ENCODE results near the gene THRB.

THRB gene

DNA sequence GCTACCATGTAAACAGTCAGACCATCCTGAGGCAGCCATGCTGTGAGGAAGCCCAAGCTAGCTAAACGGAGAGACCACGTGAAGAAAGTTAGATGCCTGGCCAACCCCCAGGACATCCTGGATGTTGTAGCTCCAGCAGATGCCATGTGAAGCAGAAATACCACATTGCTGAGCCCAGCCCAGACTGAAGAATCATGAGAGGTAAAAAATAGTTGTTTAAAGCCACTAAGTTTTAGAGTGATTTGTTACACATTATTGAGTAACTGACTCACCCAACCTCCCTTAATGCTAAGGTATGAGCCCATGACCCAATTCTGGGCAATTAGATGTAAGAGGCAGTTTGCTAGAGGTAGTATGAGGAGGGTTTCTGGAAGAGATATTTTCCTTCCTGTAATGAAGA is 200.5 kb downstream of the THRB start:
- Histone ChIP-seq H3K4me1 (no peaks in the 10 kb centered on the region), H3K36me3 (no peaks in the 10 kb centered on the region), H4K20me1 (no peaks in the 10 kb centered on the region), H3K27me3 (no peaks in the 10 kb centered on the region), H3K27ac (no peak overlapping the region), H3K4me2 (no peak overlapping the region), H3K9ac (no peak overlapping the region), H3K4me3 (no peak overlapping the region), H3K9me3 (0 out of 2 replicates have a peak, but pooled peaks cover 5% of the 10 kb centered on the region)
- no peak for TF ChIP-seq Cebpa-rat (IDR thresholded peaks at IDR 0.05)

DNA sequence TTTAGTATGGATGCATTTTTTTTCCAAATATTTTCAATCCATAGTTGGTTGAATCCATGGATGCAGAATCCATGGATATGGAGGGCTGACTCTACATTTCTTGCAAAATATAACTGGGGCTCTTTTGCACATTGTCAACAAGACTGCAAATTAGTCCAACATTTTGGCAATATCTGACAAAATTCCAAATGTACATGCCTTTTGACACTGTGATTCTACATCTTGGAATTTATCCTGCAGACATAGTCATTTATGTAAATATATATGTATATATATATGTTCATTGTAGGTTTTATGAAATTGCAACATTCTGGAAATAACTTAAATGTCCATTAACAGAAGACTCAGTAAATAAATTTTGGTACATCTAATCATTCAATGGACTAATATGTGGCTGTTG is 203.0 kb downstream of the THRB start:
- no peak overlapping the region for H3K9ac ChIP-seq
- no peaks in the 10 kb centered on the region for H3K4me1 ChIP-seq
- H3K9me3 ChIP-seq = 0 out of 2 replicates have a peak, but pooled peaks cover 5% of the 10 kb centered on the region
- no peaks in the 10 kb centered on the region for H3K27me3 ChIP-seq
- no peaks in the 10 kb centered on the region for H4K20me1 ChIP-seq
- no peak overlapping the region for H3K4me3 ChIP-seq
- no peak overlapping the region for H3K27ac ChIP-seq
- H3K36me3 ChIP-seq = no peaks in the 10 kb centered on the region
- no peak overlapping the region for H3K4me2 ChIP-seq
- no peak for TF ChIP-seq Cebpa-rat (IDR thresholded peaks at IDR 0.05)

DNA sequence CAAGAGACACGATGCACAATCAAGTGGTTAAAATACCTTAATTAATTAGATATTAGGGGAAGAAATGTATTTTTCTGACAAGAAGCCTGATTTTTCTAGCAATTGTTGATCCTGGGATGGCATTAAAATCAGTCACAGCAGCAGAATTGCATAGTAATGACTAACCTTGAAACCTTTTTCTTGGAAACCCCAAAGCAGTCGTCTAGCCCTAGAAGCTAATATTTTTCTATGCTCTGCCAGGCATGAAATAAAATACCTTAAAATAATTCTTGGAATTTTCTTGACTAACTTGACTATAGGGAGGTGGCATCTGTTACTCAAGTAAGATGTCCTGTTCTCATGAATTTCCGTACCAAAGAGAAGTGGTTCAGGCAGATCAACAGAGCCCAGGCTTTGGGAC is 204.1 kb downstream of the THRB start:
- no peak overlapping the region for H3K27ac ChIP-seq
- H3K9ac ChIP-seq = no peak overlapping the region
- no peaks in the 10 kb centered on the region for H3K36me3 ChIP-seq
- no peaks in the 10 kb centered on the region for H3K4me1 ChIP-seq
- H4K20me1 ChIP-seq = no peaks in the 10 kb centered on the region
- no peak for TF ChIP-seq Cebpa-rat (IDR thresholded peaks at IDR 0.05)
- H3K4me3 ChIP-seq = no peak overlapping the region
- 0 out of 2 replicates have a peak, but pooled peaks cover 5% of the 10 kb centered on the region for H3K9me3 ChIP-seq
- no peak overlapping the region for H3K4me2 ChIP-seq
- H3K27me3 ChIP-seq = no peaks in the 10 kb centered on the region

DNA sequence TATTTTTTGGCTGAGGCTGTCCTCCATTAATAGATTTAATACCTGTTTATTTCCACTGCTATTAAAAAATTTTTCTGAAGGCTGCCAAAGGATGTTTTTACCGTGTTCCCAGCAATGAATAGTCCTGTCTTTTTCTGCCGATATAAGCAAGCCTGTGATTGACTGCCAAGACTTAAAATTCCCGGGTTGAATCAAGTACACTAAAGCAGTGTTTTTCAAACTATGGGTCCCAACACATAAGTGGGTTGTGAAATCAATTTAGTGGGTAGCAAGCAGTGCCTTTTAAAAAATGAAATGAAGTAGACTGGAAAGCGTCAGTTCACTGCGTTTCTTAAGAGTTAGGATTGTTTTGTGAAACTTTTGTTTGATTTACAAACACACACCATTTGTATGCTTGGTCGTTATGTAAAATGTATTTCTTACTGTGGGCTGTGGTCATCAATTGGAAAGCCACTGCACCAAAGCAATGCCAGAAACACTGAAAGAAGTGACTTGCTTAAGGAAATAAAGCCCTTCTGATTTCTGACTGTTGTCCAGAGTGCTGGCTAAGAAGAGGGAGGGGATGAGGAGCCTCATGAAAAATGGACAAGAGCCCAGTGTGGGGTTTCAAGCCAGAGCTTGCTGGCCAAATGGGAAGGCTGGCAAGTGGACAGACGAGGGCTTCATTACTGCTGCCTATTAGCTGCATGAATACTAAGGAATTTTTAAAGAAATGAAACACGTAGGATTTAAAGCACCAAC is 206.0 kb downstream of the THRB start:
- Histone ChIP-seq H3K4me2 (no peak overlapping the region), H3K9me3 (no peaks in the 10 kb centered on the region), H3K4me1 (no peaks in the 10 kb centered on the region), H3K4me3 (no peak overlapping the region), H3K36me3 (no peaks in the 10 kb centered on the region), H3K27ac (no peak overlapping the region), H3K27me3 (no peaks in the 10 kb centered on the region), H3K9ac (no peak overlapping the region), H4K20me1 (no peaks in the 10 kb centered on the region)
- no peak for TF ChIP-seq Cebpa-rat (IDR thresholded peaks at IDR 0.05)

DNA sequence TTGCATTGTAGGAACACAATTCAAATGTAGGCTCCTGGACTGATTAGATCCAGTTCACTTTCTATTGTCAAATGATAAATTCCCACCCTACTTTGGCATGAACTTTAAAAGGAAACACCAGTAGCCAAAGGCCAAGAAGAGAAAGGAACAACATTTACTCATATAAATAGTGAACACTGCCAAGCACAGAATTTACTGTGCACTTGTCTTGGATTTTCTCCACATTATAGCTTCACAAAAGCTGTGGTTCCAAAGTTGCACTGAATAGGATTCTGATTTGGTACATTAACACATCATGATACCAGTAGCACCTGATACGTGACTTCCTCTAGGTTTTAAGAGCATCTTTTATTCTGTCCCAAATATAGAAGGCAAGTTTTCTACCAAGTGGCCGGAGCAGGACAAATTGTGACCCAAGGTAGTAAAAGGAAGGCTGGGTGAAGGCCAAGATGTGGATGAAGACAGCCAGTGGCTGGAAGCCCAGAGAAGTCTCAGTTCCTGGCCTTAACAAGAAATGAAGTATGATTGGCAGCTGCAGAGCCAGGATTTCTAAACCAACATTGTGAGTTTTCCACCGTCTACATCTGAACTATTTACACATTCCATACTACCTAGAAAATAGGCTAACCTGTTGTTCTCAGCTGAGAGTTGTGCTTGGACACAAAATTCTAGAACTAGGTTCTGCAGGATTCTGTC is 206.7 kb downstream of the THRB start:
- no peak overlapping the region for H3K4me3 ChIP-seq
- no peaks in the 10 kb centered on the region for H3K36me3 ChIP-seq
- no peak overlapping the region for H3K4me2 ChIP-seq
- no peak overlapping the region for H3K9ac ChIP-seq
- no peaks in the 10 kb centered on the region for H3K4me1 ChIP-seq
- no peak for TF ChIP-seq Cebpa-rat (IDR thresholded peaks at IDR 0.05)
- no peaks in the 10 kb centered on the region for H3K9me3 ChIP-seq
- H3K27me3 ChIP-seq = no peaks in the 10 kb centered on the region
- H4K20me1 ChIP-seq = no peaks in the 10 kb centered on the region
- H3K27ac ChIP-seq = no peak overlapping the region

DNA sequence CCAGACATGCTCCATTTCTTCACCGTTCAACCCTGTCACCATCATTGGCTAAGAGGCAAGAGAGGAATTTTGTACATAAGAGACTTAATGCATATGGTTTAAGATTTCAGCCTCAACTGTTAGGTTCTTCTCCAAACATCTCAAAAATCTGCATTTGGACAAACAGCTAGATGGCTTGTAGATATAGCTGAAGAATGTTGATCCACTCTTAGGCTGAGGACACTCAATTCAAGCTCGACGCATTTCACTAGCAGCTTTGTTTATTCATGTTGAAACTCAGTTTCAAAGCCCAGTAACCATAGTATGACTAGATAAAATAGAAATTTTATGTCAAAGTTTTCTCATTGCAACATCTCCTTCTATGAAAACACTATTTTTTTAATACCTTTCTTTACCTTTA is 208.2 kb downstream of the THRB start:
- H3K36me3 ChIP-seq = no peaks in the 10 kb centered on the region
- no peaks in the 10 kb centered on the region for H3K27me3 ChIP-seq
- no peaks in the 10 kb centered on the region for H3K4me1 ChIP-seq
- no peak overlapping the region for H3K4me3 ChIP-seq
- no peak overlapping the region for H3K27ac ChIP-seq
- H3K9me3 ChIP-seq = no peaks in the 10 kb centered on the region
- H3K4me2 ChIP-seq = no peak overlapping the region
- no peak overlapping the region for H3K9ac ChIP-seq
- no peaks in the 10 kb centered on the region for H4K20me1 ChIP-seq
- TF ChIP-seq Cebpa-rat (IDR thresholded peaks at IDR 0.05) = no peak

DNA sequence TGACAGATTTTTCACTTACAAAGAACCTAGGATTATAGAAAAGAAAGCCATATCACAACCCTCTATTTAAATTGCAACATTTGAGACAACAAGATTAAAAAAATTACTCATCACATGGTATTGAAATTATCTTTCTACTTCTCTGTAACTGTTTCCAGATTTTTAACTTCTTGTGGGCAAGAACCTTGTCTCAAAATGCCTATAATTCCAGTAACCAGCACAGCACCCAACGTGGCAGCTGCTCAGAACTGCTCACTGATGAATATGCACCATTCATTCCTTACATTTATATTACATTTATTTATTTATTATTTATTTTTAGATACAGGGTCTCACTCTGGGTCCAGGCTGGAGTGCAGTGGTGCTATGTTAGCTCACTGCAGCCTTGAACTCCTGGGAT is 216.1 kb downstream of the THRB start:
- H3K4me2 ChIP-seq = no peak overlapping the region
- no peak overlapping the region for H3K27ac ChIP-seq
- no peak for TF ChIP-seq Cebpa-rat (IDR thresholded peaks at IDR 0.05)

DNA sequence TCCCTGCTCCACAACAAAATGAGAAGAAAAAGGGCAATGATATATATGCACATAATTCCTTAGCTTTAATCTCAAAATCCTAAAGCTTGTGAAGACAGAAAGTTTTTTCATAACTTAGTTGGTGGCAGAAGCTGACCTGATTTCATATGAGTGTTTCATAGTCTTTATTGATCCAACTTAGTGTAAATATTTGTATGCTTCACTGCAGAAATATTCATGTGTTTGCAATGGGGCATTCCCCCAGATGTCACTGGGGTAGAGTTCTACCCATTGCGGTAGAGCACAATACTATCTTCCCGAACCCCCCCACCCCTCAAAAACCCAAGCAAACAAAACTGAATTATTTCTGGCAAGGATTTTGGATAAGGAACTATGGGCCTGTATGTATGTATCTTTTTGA is 221.2 kb downstream of the THRB start:
- Histone ChIP-seq H3K9ac (no peak overlapping the region), H3K9me3 (no peaks in the 10 kb centered on the region), H3K36me3 (no peaks in the 10 kb centered on the region), H3K27ac (no peak overlapping the region), H3K4me2 (no peak overlapping the region), H4K20me1 (no peaks in the 10 kb centered on the region), H3K27me3 (no peaks in the 10 kb centered on the region), H3K4me1 (no peaks in the 10 kb centered on the region), H3K4me3 (no peak overlapping the region)
- no peak for TF ChIP-seq Cebpa-rat (IDR thresholded peaks at IDR 0.05)

More for the DNA sequence above, 216.1 kb downstream of the THRB start:
- Histone ChIP-seq H4K20me1 (no peaks in the 10 kb centered on the region), H3K9ac (no peak overlapping the region), H3K4me3 (no peak overlapping the region), H3K36me3 (no peaks in the 10 kb centered on the region), H3K9me3 (no peaks in the 10 kb centered on the region), H3K4me1 (no peaks in the 10 kb centered on the region), H3K27me3 (no peaks in the 10 kb centered on the region)

DNA sequence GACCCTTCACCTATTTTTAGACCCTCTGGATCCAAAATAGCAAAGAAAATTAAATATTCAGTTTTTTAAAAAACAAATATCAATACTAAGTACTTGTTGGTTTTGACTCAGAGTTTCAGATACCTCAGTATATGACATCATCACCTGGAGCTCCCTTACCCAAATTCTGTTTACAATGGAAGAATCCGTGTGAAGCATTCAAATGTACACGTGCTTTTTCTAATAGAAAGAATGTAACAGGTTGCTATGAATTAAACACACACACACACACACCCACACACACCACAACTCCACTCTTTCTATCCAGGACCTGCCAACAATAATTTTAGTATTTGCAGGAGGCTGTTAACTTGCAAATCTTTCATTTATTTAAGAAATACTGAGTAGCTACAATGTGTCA is 221.8 kb downstream of the THRB start:
- Histone ChIP-seq H4K20me1 (no peaks in the 10 kb centered on the region), H3K9me3 (no peaks in the 10 kb centered on the region), H3K9ac (no peak overlapping the region), H3K27ac (no peak overlapping the region), H3K4me1 (no peaks in the 10 kb centered on the region), H3K4me3 (no peak overlapping the region), H3K27me3 (no peaks in the 10 kb centered on the region), H3K36me3 (no peaks in the 10 kb centered on the region), H3K4me2 (no peak overlapping the region)
- no peak for TF ChIP-seq Cebpa-rat (IDR thresholded peaks at IDR 0.05)

DNA sequence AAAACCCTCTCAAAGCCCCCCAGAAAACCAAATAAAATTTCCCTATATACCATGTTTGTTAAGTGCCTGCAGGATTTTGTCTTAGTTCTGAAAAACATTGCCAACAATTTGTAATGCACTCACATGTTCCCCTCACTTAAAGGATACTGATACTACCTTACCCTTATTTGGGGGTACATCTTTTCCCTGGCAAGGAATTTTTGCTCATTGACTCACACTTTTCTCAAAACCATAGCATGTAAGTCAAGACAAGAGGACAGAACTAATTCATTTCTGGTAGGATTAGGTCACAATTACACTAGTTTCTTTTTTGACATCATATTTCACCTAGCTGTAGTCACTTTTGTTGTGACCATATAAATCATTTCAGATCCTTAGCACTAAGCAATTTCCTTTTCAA is 222.2 kb downstream of the THRB start:
- Histone ChIP-seq H3K9ac (no peak overlapping the region), H3K4me2 (no peak overlapping the region), H4K20me1 (no peaks in the 10 kb centered on the region), H3K9me3 (no peaks in the 10 kb centered on the region), H3K27me3 (no peaks in the 10 kb centered on the region), H3K4me1 (no peaks in the 10 kb centered on the region), H3K4me3 (no peak overlapping the region), H3K27ac (no peak overlapping the region), H3K36me3 (no peaks in the 10 kb centered on the region)
- TF ChIP-seq Cebpa-rat (IDR thresholded peaks at IDR 0.05) = no peak
